GM19025 (cell line): ENCODE data around the gene C1orf146.
"Not testable (repeated sequence)": the region's sequence is repeated elsewhere in the genome, so short reads cannot be mapped to it uniquely, and the experiment has no call there.

ENCODE experiments used
- ATAC-seq: cut with Tn5 transposase; IDR thresholded peaks from one replicate; pipeline ENCODE4 v1.9.1; 2021; ENCODE audit warnings: mild to moderate bottlenecking, low read depth, moderate library complexity; ENCODE audit not compliant: unreplicated experiment

The C1orf146 gene

GRCh38 chr1:92273039-92273438 lies 55.3 kb downstream of the C1orf146 start:
- no peak for ATAC-seq

GRCh38 chr1:92274939-92275338 lies 57.2 kb downstream of the C1orf146 start:
- ATAC-seq: no peak

GRCh38 chr1:92276082-92276481 lies 58.4 kb downstream of the C1orf146 start:
- ATAC-seq: no peak

- ATAC-seq: no peak
Measured at GRCh38 chr1:92277105-92277723, 59.5 kb downstream of the C1orf146 start.

GRCh38 chr1:92279781-92280180 lies 62.1 kb downstream of the C1orf146 start:
- ATAC-seq: not testable (repeated sequence)

- not testable (repeated sequence) for ATAC-seq
Measured at GRCh38 chr1:92281411-92281810, 63.7 kb downstream of the C1orf146 start.

GRCh38 chr1:92291372-92291999 lies 73.8 kb downstream of the C1orf146 start:
- no peak for ATAC-seq
